ENCODE results near the gene MROH7. TPM values are rescaled to one million over a fixed set of nuclear protein-coding genes. Genes with fewer than 3 reads are reported as not detected.

Gene MROH7
- total RNA-seq, 4 donors from 2014 or later: 5.7 to 25.2 (median 13.3) TPM

DNA sequence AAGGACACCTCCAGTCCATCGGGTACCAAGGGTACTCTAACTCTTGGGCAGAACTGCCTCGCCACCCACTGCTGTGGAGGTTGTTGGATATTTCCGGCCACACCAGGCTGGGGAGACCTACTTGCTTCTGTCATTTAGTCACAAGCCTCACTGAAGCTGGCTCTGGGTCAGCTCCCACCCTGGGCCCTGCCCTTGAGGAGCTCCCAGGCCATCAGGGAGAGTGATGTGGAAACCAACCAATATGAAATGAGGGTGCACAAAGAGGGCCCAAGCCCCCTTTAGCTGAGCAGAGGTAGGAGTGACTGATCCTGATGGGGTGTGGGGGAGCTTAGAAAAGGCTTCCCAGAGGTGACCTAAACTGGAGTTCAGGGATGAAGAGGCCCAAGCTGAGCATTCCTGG lies 103.1 kb downstream of the MROH7 start:
- Histone ChIP-seq H3K9me3 (no peaks in the 10 kb centered on the region), H3K27me3 (no peaks in the 10 kb centered on the region), H3K4me1 (no peaks in the 10 kb centered on the region), H3K36me3 (peaks cover 0 to 48% of the 10 kb centered on the region in 2 donors), H3K4me3 (no peak overlapping the region), H3K27ac (no peak overlapping the region)
- TF ChIP-seq EP300 (IDR thresholded peaks at IDR 0.05) (no peak), CTCF (IDR thresholded peaks at IDR 0.05) (no peak), POLR2A (IDR thresholded peaks at IDR 0.05) (no peak), POLR2AphosphoS5 (IDR thresholded peaks at IDR 0.05) (no peak)
- ATAC-seq: no peak
- 79% methylated on average over 3 of the region's 3 CpGs; no CpG with 5 or more reads in 1 of the 2 donors for WGBS, 2 donors (ENCODE audit: low coverage in 1 of 2)

DNA sequence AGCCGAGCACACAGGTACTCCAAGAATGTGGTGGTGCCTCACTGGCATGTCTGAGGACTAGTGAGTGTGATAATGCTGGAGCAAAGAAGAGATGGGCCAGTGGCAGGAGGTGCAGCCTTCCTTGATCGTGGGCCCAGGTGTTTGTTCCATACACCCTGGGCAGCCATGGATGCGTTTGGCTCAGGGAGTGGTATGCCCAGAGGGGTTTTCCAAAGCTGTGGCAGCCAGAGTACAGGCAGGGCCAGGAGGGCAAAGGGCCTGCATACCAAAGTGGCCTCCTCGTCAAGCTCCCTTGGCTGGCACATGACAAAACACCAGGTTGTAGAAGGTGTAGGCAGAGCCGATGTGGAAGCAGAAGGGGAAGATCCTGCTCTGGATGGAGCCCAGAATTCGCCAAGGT lies 103.7 kb downstream of the MROH7 start:
- WGBS, 2 donors (ENCODE audit: low coverage in 1 of 2): 46 to 94% methylated on average over 2 to 3 of the region's 6 CpGs

GRCh38 chr1:54745864-54746263 lies 104.3 kb downstream of the MROH7 start:
- Histone ChIP-seq H3K4me3 (no peak overlapping the region), H3K4me1 (no peaks in the 10 kb centered on the region), H3K27ac (no peak overlapping the region), H3K36me3 (peaks cover 0 to 36% of the 10 kb centered on the region in 2 donors), H3K9me3 (no peaks in the 10 kb centered on the region), H3K27me3 (no peaks in the 10 kb centered on the region)
- TF ChIP-seq EP300 (IDR thresholded peaks at IDR 0.05): no peak
- TF ChIP-seq POLR2AphosphoS5 (IDR thresholded peaks at IDR 0.05): no peak
- TF ChIP-seq CTCF (IDR thresholded peaks at IDR 0.05): no peak
- TF ChIP-seq POLR2A (IDR thresholded peaks at IDR 0.05): no peak
- WGBS, 2 donors (ENCODE audit: low coverage in 1 of 2): 100% methylated on average over 1 of the region's 4 CpGs; no CpG with 5 or more reads in 1 of the 2 donors
- ATAC-seq: no peak

More for the DNA sequence above, 103.7 kb downstream of the MROH7 start:
- TF ChIP-seq EP300 (IDR thresholded peaks at IDR 0.05) (no peak), POLR2A (IDR thresholded peaks at IDR 0.05) (no peak), POLR2AphosphoS5 (IDR thresholded peaks at IDR 0.05) (no peak), CTCF (IDR thresholded peaks at IDR 0.05) (no peak)
- H3K4me3 ChIP-seq: no peak overlapping the region
- no peak for ATAC-seq
- no peaks in the 10 kb centered on the region for H3K27me3 ChIP-seq
- H3K27ac ChIP-seq: no peak overlapping the region
- H3K36me3 ChIP-seq: peaks cover 0 to 42% of the 10 kb centered on the region in 2 donors
- no peaks in the 10 kb centered on the region for H3K4me1 ChIP-seq
- H3K9me3 ChIP-seq: no peaks in the 10 kb centered on the region

DNA sequence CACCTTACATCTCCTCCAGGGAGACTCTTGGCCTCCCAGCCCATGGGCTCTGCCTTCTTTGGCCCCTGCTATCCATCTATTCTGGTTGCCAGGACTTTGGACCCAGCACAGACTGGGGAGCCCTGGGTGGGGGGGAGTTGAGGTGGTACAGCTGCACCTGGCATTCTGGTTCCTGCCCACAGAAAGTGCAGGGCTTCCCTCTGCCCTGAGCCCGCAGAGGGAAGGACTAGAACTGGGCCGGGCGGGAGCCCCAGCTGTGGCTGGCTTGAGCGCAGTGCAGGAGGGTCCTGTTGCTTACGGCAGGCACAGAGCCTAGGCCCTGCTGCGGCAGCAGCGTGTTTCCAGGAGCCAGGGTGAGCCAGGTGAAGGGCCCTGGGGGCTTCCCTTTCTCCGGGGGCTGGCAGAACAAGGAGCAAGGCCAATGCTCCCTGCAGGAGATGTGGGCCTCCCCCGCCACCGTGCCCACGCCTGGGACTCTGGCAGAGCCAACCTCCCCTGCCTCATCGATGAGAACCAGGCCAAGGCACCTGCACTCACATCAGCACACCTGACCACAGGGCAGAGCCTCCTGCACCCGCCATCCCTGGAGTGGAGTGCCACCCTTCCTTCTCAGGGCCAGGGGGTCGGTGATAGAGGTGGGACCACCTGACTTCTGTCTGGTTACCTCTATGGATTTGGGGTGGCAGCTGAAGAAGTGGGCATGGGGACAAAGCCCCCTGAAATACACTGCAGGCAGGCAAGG lies 106.7 kb downstream of the MROH7 start:
- Histone ChIP-seq H3K9me3 (no peaks in the 10 kb centered on the region), H3K27ac (no peak overlapping the region), H3K36me3 (peaks cover 0 to 12% of the 10 kb centered on the region in 2 donors), H3K27me3 (no peaks in the 10 kb centered on the region), H3K4me3 (no peak overlapping the region), H3K4me1 (no peaks in the 10 kb centered on the region)
- WGBS, 2 donors (ENCODE audit: low coverage in 1 of 2): 92% methylated on average over 5 of the region's 14 CpGs; no CpG with 5 or more reads in 1 of the 2 donors
- TF ChIP-seq POLR2AphosphoS5 (IDR thresholded peaks at IDR 0.05): no peak
- no peak for TF ChIP-seq EP300 (IDR thresholded peaks at IDR 0.05)
- no peak for TF ChIP-seq POLR2A (IDR thresholded peaks at IDR 0.05)
- TF ChIP-seq CTCF (IDR thresholded peaks at IDR 0.05): no peak
- ATAC-seq: no peak

DNA sequence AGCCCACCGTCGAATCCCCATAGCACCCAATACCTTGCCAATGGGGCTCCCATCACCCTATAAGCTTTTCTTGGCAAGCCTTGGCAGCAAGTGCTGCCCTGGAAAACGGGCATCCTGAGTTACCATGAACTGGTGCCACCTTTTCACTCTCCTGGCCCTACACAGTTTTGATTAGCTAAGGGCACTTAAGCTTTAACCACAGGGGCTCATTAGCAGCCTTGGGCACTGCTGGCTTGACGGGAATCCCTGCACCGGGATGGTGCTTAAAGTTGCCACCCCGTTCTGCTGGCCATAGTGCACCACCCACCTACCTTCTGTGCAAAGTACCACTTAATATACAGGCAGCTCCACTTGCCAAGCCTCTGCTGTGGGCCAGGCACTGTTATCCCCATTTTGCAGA lies 109.0 kb downstream of the MROH7 start:
- H3K4me1 ChIP-seq: no peaks in the 10 kb centered on the region
- no peak for ATAC-seq
- H3K27ac ChIP-seq: no peak overlapping the region
- 96% methylated on average over 4 of the region's 6 CpGs; no CpG with 5 or more reads in 1 of the 2 donors for WGBS, 2 donors (ENCODE audit: low coverage in 1 of 2)
- TF ChIP-seq POLR2A (IDR thresholded peaks at IDR 0.05) (no peak), CTCF (IDR thresholded peaks at IDR 0.05) (no peak), EP300 (IDR thresholded peaks at IDR 0.05) (no peak), POLR2AphosphoS5 (IDR thresholded peaks at IDR 0.05) (no peak)
- H3K9me3 ChIP-seq: no peaks in the 10 kb centered on the region
- no peaks in the 10 kb centered on the region for H3K27me3 ChIP-seq
- H3K36me3 ChIP-seq: peaks cover 0 to 5% of the 10 kb centered on the region in 2 donors
- no peak overlapping the region for H3K4me3 ChIP-seq
